Esophagus mucosa (tissue), 1 donor: ENCODE measurements around the gene GALNTL6. TPM values are rescaled to one million over a fixed set of nuclear protein-coding genes. Genes with fewer than 3 reads are reported as not detected.
A peak's percentile ranks its signal among the peaks of the same experiment; 100 is the strongest.
"Not testable (repeated sequence)": the region's sequence is repeated elsewhere in the genome, so short reads cannot be mapped to it uniquely, and the experiment has no call there.

Source experiments
- ATAC-seq: fragments of 200-7000 bp; cut with Tn5 transposase; one replicate; pipeline ENCODE4 v1.9.1; 2020
- total RNA-seq: library from RNA; stranded (reverse); gene quantifications from one replicate; pipeline ENCODE4 v1.2.4, GENCODE V29; 2023
- donor health status: DM: yes; HTN: yes; CAD: no.

GALNTL6 gene
- total RNA-seq, 1 donor from 2014 or later: not detected

DNA sequence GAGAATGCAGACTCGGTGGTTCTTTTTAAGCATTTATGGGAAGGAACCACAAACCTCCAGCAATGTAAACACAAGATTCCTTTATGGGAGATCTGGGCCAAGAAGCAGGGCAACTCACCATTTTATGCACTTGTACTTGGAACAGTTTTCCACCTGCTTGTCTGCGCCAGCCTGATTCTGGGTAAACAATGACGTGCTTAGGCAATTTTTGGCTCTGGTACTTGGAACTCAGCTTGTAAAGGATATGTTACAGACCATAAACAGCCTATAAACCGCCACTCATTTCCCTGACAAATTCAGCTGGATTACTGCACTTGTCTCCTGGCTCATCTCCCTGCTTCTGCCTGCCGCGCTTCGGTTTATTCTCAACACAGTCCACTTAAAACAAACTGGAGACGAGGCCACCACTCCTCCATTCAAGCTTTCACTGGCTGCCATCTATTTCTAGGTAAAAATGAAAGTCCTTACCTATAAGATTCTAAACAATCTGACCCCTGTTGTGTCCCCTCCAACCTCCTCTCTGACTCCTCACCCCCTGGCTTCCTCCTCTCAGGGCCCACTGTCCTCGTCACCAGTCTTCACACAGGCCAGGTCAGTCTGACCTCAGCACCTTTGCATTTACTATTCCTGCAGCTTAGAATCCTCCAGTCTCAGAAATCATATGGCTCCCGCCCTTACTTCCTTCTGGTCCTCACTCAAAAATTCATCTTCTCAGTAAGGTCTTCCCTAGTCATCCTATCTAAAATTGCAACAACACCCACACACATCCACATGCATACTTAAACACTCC is 1149.6 kb downstream of the GALNTL6 start:
- ATAC-seq: peak; percentile 65

DNA sequence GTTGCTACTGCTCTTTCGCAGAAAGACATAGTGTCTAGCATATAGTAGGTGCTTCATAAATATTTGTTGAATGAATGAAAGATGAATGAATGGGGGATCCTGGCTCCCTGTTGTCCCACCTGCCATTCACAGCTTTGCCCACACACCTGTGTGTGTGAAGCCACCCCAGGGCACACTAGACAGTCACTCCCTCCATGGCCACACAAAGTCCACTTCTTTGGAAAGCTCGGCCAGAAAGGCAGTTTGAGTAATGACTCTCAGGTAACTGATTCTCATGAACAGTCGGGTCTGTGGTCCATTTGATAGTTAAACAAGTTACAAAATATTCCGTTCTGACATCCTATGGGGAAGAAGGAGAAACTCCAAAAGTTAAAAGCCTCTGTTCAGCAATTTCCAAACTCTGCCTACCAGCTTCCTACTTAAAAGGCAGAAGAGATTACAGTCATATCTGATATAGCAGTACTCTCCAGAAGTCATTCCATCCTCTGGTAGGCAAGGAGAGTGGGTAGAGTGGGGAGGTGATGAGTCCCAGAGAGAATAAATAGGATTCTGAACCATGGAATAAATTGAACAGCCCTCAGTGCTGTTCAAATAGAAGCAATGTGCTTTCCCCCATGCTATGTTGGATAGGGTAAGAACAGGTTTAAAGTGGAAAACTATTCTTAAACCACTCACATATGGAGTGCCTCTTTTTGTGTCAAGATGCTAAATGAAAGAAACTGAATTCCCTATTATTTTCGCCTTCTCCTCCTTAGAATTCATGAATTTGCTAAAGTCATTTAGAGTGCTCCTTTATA is 1150.5 kb downstream of the GALNTL6 start:
- ATAC-seq: no peak

DNA sequence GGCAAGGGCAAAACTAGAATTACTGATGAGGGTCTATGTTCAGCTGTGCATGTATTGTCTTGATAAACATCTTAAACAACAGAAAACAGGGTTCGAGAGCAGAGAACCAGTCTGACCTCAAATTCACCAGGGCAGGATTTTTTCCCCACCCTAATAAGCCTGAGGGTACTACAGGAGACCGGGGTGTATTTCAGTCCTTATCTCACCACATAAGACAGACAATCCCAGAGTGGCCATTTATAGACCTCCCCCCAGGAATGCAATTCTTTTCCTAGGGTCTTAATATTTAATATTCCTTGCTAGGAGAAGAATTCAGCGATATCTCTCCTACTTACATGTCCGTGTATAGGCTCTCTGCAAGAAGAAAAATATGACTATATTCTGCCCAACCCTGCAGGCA is 1157.0 kb downstream of the GALNTL6 start:
- not testable (repeated sequence) for ATAC-seq

DNA sequence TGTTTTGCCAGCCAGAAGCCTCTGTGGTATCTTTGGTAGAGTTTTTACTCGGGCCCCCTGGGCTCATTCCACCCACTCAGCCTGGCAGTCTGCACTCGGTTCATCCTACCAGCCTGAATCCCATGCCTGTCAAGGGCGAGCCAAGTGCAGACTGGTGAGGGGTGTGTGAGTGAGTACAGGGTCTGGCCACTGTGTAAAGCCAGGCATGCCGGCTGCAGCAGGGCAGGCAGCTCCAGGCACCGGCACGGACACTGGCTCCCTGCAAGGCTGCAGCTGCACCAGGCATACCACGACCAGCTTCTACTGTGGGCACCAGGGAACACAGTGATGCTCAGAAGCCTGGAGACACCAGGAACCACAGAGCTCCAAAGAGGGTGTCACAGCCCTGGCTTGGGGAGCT is 1161.4 kb downstream of the GALNTL6 start:
- no peak for ATAC-seq

DNA sequence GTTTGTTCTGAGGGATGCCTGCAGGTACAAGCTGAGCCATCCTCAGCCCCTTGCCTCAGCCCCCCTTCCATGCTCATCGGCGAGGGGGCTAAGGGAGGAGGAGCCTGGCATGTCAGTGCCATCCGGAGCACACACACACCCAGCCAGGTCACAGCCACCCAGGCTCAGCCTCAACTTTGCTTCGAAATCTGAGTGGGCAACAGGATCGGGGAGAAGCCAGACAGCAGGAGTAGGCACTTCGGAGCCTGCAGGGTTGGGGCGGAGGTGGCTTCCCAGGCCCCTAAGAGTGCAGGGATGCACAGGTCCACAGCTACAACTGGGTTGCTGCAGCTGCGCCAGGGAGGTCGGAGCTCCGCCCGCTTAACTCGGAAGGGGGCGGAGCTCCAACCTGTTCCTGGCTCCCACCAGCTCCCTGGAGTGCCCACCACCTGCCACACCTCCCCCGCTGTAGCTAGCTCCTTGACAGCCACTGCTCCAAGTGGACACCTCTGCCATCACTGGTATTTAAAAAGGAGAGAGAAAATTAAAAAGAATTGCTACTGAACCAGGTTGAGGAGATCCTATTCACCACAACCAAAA is 1162.5 kb downstream of the GALNTL6 start:
- no peak for ATAC-seq

DNA sequence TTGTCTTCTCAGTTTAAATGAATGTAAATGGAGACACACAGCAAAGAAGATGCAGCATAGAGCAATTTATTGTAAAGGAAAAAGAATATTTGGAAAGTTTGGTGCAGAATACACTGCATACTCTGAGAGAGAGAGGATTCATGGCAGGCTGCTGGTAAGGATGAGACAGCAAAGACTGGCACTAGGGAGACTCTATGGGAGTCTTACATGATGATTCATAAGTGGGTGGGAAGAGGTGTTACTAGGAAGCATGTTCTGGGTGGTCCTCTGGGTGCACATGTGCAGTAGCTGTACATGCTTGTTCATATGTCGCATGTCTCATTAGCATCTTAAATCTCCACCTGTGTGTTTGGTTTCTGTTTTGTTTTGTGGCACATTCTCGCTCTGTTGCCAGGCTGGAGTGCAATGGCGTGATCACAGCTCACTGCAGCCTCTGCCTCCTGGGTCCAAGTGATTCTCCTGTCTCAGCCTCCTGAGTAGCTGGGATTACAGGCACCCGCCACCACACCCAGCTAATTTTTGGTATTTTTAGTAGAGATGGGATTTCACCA is 1164.4 kb downstream of the GALNTL6 start:
- not testable (repeated sequence) for ATAC-seq

DNA sequence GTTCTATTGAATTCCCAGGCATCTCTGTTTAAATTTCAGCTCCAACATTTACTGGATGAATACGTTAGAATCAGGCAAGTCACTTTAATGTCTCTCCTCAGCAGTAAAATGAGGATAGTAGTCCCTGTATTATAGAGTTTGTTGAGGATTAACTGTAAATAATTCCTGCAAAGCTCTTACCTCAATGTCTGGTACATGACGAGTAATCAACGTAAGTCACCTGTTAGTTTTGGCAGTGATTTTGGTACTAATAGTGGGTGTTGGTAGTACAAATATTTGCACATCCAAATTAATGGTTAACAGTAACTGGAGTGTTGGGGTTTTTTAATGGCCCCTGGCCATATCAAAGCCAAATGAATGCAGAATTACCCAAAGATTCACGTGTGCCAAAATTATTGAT is 1165.6 kb downstream of the GALNTL6 start:
- no peak for ATAC-seq

DNA sequence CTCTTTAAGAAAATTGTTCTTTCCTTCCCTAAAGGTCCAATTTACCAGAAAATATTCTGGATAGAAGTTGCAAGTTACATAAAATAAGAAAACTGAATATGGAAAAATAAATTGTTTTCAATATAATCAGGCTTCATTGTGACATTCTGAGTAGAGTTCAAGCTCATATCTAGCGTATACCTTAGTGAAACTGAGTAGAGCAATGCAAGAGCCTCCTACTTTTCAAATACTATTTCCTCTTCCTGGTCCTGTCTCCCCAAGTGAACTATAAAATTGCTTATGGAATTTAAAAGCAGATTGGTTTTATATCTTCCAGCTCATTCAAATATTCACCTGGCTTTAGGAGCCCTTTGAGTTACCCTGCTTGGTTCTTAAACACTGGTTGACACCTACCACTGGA is 1166.1 kb downstream of the GALNTL6 start:
- ATAC-seq: no peak

DNA sequence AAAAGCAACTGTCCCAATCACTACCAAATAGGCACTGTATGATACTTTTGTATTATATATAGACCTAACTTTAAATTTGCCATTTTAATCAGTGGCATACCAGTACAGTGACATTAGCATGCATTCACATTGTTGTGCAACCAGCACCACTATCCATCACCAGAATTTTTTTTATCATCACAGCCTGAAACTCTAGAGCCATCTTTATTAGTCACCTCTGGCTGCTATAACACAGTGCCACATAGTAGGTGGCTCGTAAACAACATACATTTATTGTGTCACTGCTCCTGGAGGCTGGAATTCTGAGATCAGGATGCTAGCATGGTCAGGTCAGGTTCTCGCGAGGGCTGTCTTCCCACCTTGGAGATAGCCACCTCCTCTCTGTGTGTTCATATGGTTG is 1167.0 kb downstream of the GALNTL6 start:
- no peak for ATAC-seq

DNA sequence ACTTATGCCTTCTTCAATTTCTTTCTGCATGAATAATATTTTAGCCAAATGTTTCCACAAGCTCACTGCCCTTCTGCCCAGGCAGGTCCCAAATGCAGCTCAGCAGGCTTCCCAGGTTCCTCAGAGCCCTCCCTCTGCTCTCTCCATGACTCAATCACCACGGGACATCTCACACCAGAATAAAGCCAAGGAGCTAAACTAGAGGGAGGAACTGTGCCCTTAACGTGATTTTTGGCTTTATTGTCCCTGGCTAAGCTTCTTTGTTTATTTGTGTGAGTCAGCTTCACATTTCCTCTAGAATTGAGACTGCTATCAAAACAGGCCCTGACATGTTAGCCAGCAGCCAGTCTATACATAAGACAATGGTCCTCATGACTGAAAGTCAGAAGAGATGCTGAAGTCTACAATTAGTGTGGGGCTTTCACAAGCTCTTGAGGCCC is 1169.0 kb downstream of the GALNTL6 start:
- ATAC-seq: peak; percentile 97

DNA sequence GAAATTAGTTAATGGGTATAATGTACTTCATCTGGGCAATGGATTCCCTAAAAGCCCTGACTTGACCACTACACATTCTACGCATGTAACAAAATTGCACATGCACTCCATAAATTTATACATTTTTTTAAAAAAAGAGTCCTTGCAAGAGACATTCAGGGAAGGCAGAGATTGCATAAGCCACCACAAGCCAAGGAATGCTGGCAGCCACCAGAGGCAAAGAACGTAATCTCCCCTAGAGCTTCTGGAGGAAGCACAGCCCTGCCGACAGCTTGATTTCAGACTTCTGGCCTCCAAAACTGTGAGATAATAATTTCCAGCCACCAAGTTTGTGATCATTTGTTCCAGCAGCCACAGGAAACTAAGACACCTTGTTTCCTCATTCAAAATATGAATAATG is 1169.8 kb downstream of the GALNTL6 start:
- ATAC-seq: no peak

DNA sequence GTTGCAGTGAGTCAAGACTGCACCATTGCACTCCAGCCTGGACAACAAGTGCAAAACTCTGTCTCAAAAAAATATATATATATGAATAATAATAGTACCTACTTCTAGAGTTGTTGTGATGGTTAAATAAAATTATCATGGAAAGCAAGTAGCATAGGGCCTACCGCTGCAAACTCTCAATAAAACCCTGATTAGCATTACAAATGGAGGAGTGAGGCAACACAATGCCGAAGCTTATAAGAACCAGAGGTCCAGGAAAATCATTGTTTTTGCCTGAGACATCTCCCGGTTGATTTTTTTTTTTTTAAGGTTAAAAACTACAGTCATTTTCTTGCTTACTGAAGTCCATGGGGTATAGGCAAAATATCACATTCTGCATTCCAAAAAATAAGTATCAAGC is 1170.4 kb downstream of the GALNTL6 start:
- ATAC-seq: no peak

DNA sequence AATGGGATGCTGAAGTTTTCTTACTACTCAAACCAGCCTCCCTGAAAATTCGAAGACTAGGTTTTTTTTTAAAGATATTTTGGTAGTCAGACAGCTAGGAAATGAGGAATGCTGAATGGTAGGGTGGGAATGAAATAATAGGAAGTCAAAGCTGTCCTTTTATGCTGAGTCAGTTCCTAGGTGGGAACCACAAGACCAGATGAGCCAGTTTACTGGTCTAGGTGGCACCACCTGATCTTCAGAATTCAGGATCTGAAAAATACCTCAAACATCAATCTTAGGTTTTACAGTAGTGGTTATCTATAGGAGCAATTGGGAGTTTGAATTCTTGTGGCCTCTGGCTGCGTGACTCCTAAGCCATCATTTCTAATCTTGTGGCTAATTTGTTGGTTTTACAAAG is 1172.3 kb downstream of the GALNTL6 start:
- ATAC-seq: peak; percentile 48

DNA sequence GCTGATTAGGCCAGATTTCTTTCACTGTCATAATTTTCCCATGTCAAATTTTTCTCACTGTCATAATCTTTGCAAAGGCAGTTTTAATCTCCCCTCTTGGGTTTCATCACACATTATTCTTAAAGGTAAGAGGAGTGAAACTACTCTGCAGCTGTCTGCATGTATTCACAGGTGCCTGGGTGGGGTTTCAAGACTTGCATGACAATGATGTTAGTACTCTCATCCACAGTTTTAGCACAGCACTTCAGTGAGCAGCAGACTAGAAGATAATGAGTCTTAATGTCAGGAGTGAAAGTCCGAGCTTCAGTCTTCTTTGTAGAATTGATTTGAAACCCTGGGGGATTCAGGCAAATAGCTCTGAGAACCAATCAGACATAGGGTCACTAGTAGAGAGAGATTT is 1172.9 kb downstream of the GALNTL6 start:
- ATAC-seq: peak; percentile 86

DNA sequence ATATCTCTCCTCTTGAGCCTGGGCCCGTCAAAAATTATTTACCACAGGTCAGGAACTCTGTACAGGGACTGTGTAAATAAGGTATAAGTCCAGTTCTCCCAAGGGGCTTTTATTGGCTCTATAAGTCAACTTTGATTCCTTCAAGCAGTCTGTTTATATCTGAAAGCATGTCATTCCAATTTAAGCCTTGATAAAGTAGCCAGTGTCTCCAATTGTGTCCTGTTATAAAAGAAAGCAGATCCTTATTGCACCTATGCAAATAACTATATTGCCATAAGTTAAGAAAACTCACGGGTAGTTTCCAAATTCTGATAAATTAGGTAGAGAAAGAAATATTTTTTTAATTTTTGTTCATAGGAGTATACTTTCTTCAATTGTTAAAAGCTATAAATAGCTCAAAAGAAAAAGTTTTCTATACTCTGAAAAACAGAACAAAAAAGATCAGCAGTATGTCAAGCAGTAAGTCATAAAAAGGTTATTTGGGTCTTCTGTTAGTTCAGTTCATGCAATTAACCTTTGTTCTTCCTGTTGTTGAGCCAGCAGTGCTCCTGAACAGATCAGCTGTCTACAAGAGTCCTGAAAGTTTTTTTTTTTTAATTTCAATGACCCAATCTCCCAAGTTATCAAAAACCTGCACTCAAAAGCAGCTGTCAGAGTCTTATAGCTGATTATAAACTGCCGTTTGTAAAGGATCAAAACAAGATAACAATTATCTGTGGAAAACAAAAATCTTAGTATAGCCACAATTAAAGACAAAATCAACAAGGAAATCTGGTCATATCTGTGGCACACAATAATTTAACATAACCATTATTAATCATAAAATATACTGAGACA is 1177.0 kb downstream of the GALNTL6 start:
- ATAC-seq: no peak

DNA sequence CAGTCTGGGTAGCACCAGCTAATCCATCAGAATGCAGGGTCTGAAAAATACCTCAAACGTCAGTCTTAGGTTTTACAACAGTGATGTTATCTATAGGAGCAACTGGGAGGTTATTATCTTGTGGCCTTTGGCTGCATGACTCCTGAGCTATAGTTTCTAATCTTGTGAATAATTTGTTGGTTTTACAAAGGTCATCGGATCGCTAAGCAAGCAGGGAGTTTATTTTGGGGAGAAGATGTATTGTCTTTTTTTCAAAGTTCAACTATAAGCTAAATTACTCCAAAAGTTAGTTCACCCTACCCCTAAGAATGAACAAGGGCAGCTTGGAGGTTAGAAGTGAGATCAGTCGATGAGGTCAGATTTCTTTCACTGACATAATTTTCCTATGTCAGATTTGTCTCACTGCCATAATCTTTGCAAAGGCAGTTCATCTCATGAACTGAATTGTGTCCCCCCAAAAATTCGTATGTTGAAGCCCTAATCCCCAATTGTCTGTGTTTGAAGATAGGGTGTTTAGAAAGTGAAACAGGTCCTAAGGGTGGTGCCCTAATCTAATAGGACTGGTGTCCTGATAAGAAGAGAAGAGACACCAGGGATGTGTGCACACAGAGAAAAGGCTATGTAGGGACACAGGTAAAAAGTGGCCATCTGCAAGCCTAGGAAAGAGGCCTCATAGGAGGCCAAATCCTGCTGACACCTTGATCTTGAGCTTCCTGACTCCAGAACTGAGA is 1179.6 kb downstream of the GALNTL6 start:
- ATAC-seq: no peak

DNA sequence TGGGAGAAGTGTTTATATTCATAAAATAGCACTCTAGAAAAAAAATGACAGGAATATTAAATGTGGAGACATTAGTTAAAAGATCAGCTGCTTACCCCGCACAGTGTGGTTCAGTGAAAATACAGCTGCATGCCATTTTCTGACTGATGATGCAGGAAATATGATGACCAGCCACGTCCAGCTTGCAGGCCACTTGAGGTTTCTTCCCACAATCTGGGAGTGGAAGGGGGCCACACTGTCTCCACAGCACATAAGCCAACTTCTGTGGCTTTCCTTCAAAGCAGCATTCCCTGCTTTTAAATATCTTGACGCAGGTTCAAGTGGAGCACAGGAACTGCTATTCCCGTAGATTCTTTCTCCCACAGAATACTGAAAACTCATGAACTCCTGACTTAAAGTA is 1182.0 kb downstream of the GALNTL6 start:
- no peak for ATAC-seq

DNA sequence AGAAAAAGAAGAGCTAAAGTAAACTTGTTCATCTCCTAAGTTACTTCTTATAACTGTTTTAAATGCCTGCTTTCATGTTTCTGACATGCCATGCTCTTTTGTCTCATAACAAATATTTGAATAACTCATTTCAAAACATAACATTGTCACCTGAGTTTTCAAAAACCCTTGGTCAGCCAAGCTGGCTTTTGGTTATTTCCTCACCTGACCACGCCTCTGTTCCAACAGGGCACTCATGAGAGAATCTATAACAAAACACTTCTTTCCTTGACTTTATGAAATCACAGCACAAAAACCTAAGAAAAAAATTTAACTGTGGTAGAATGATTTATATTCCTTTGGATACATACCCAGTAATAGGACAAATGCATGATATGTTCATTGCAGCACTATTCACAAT is 1182.5 kb downstream of the GALNTL6 start:
- no peak for ATAC-seq

DNA sequence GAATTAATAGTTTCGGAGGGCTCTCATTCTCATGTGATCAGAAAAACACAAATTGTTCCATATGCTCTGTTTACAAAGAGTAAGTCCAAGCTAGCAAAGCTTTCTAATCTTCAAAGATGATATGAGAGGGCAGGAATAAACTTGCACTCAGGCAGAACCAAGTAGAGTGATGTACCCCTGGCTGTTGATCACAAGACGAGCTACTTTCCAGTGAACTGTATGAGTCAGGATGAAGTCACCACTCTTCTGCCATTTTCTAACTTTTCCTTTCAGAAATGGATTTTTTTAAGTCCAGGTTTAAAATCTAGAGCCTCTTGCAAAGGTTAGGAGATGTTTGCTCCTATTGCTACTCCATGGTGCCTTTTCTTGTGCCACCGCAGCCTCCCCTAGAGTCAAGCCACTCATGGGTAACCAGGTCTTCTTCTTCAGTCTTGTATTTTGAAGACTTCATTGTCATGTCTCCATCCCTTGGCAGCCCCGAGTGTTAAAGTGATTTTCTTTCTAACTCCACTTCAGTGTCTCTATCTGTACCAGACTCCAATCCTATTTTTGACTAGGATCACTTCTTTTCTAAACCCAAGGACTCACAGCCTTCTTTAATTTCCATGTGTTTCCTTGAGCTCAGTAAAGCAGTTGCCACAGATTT is 1183.5 kb downstream of the GALNTL6 start:
- peak; percentile 92 for ATAC-seq

DNA sequence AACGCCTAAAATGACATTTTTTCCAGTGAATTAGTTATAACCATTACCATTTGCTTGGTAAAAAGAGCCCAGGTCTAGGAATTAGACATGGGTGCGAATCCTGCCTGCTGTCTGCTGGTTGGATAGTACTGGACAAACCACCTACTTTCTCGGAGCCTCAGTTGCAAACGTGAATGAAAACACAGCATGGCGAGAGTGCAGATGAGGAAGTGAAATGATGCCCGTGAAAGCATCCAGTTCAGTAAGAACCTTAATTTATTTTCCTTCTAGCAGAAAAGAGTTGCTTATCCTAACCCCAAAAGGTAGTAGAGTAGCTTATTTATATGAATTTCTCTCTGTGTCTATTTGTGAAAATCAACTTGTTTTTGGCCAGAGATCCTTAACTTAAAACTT is 1184.0 kb downstream of the GALNTL6 start:
- ATAC-seq: no peak

DNA sequence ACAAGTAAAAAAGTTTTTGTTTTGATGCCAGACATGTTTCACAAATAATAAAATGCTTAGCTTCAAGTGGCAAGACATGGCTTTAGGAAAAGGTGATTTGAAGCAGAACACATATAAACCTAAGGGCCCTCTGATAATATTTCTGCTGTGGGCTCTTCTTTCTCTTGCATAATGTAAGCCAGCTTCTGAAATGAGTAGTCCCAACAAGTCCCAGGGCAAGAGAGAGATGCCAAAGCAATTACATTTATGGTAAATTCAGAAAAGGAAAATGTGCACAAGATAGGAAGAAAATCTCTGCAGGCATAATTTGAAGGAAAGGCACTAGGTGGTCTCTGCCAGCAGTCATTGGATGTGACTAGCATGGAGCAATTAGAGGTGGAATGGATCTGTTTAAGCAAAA is 1184.7 kb downstream of the GALNTL6 start:
- ATAC-seq: no peak
